LHCN-M2 (cell line): ENCODE measurements around the gene TMA7. TPM values are rescaled to one million over a fixed set of nuclear protein-coding genes. Genes with fewer than 3 reads are reported as not detected.
A peak's percentile ranks its signal among the peaks of the same experiment; 100 is the strongest.
"Not testable (repeated sequence)": the region's sequence is repeated elsewhere in the genome, so short reads cannot be mapped to it uniquely, and the experiment has no call there.

Experiments used
- DNase-seq: peaks from one replicate; pipeline ENCODE4 v3.0.0-alpha.2; 2012; ENCODE audit warnings: low read depth
- total RNA-seq: library from RNA; depleted of rRNA; stranded (reverse); fragments of >200 nt; gene quantifications from 2 replicates; pipeline ENCODE4 v1.2.3, GENCODE V29; 2014

Gene TMA7
- total RNA-seq, 1 experiment from 2014 or later = 406 TPM

DNA sequence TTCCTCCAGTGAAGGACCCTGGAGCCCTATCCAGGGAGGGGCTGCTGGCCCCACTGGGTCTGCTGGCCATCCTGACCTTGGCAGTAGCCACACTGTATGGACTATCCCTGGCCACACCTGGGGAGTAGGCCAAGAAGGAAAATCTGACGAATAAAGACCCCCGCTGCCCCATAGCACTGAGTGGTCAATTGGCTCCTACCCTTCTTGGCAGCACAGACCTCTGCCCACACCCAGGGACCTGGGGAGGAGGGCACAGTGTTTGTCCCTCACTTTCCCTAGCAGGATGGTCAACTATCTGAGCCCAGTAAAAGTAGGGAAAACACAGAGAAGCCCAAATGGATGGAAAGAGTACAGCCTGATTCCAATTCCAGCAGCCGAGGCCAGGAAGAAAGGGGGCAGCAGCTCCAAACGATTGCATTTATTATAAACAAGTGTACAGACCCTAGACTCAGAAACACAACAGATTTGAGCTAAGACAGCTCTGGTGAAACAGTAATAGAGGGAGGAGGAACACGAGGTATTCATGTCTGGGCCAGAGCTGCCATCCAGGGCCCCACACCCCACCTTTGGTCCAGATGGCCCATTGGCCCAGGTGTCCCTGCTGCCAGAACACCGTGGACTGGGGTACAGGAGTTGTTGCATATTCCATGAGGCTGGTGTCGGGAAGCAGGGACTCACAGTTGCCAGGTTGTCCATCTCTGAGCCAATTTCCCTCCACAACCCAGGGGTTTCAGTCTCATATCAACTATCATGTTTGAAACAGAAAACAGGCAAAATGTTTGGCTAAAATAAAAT, 27.6 kb downstream of the TMA7 start:
- no peak for DNase-seq

DNA sequence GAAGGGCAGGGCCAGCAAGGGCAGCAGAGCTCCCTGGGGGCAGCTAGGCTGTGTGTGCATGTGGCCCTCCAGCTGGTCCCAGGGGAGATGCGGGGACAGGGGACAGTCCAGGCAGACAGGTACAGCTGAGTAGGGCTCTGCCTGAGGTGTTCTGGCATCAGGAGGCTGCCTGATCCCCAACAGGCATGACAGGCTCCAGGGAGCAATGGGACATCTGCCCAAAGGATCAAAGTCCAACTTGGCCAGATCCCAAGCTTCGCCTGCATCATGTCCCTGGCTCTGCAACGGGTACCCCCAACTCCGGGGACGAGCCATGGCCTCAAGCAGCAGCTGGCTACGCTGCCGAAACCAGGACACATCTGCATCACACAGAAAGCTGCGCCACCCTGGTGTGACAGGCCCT, 28.3 kb downstream of the TMA7 start:
- DNase-seq = no peak

DNA sequence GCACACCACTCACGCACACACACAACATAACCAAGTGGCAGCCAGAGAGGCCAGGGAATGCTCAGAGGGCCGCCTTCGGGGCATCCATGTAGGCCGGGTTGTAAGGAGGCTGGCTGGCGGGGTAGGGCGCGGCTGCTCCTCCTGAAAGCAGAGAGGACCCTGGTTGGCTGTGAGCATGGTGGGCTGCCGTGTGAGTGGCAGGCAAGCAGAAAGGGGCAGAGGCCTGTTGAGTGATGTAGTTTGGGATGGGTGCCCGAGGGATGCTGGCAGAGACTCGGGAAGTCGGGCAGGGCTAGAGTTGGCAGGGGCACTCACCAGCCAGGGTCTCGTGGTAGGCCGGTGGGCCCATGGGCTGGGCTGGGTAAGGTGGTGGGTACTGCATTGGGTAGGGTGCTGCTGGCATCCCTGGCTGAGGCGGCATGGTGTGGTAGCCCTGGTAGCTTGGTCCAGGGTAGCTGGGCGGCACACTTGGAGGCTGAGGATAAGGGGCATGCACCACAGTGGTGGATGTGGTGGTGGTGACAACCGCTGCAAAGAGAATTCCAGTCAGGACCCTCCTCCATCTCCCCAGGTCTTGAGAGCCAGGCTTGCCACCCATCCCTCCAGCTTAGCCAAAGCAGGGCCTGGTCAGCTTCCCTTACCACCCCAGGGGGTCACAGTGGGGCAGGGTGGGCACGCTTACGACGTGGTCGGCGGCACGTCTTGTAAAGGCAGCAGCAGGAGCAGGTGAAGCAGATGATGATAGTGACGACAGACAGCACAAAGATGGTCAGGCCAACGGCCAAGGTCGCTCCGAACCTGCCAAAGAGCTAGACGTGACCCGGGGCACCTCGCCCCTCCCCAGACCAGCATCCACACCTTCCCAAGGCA, 29.2 kb downstream of the TMA7 start:
- DNase-seq = no peak

DNA sequence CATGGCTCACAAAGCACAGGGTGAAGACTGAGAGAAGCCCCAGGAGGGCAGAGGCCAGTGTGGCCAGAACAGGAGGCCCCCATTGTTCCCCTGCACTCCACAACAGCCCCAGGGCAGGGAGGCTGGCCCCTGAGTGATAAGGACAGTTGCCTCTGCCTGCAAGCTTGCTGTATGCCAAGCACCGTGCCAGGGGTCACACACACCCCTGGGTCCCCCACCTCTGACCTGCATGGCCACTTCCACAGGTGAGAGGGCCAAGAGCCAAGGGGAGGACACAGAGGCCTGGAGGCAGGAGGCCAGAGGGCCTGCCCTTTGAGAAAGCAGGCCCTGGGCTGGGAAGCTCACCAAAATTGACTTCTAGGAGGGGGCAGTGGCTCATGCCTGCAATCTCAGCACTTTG, 30.2 kb downstream of the TMA7 start:
- DNase-seq = no peak

DNA sequence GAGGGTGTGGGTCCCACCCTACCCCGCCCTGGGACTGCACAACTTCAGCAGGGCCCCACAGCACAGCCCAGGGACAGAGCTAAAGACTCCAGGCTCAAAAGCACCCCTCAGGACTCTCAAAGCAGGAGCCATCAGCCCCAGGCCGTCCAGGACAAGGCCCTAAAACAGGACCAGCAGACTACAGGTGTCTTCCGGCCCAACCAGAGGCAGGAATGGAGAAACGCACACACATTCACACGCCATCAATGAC, 32.5 kb downstream of the TMA7 start:
- no peak for DNase-seq

DNA sequence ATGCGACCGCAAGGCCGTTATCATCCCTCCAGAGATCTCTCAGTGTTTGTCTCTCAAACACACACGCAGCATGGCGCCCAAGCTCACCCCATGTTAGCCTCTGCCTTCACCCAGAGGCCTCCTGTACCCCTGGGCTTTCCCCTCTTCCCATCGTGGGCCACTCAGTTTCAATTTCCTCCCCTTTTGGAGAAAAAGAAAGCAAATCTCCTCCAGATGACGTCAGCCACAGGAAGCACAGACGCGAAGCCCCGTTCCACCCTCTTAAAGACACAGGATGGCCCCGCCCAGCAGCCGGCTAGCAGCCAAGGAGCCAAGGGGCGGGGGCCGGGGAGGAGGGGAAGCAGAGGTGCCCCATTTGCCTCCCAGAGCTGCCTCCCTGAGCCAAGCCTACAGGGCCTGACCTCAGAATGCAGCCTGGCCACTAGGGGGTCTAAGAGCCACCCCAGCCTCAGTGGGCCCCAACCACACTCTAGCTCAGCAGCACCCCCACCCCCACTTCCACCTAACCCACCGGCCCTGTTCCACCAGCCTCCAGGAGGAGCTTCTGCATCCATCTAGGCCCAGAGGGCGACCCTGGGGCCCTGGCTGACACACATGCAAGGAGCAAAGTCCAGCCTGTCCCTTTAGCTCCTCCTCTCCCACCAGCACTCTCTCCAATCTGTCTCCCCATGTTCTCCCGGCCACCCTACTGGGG, 33.0 kb downstream of the TMA7 start:
- peak; percentile 91 for DNase-seq

DNA sequence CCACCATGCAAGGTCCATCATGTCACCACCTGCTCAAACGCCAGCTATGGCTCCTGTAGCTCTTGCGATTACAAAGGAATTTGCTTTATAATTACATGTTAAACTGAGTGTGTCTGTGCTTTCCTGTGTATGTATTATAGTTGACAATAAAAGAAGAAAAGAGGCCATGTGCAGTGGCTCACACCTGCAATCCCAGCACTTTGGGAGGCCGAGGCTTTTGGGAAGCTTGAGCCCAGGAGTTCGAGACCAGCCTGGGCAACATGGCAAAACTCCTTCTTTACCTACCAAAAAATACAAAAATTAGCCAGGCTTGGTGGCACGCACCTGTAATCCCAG, 33.5 kb downstream of the TMA7 start:
- no peak for DNase-seq

DNA sequence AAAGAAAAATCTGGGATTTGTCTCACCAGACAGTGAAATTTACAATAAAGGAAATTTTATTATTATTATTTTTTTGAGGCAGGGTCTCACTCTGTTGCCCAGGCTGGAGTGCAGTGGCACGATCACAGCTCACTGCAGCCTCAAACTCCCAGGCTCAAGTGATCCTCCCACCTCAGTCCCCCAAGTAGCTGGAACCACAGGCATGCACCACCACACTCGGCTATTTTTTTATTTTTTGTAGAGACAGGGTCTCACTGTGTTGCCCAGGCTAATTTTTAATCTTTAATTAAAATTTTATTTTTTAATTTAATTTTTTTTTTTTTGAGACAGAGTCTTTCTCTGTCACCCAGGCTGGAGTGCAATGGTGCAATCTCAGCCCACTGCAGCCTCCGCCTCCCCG, 34.0 kb downstream of the TMA7 start:
- not testable (repeated sequence) for DNase-seq

DNA sequence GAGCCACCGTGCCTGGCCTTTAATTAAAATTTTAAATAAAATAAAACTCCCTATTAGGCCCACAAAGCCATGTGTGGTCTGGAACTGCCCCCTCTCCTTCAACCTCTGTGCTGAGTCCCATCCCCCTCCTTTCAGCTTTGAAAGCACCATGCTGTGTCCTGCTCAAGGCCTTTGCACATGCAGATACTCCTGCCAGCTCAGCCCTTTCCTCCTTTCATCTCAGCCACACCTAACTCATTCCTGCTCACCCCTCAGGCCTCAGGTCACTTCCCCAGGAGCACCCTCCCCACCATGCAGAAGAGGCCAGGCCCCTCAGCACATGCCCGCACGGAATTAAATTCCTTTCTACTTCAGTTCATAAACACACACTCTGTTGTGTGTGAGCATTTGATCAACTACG, 34.6 kb downstream of the TMA7 start:
- no peak for DNase-seq

DNA sequence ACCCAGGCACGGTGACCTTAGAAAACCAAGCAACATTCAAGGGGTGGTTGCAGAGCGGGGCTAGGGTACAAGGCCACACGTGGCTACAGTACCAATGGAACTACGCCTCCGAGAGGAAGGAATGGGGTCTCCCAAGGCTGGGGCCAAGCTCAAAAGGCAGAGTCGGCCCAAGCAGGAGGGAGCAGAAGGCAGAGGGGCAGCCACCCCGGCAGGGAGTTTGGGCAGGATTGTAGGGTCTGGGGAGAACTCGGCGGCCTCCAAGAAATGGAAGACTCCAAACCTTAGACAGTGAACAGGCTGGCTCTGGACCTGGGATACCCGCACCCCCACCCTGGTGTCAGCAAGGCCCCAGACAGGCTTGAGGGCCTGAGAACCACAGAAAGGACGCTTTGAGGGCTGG, 35.1 kb downstream of the TMA7 start:
- no peak for DNase-seq

DNA sequence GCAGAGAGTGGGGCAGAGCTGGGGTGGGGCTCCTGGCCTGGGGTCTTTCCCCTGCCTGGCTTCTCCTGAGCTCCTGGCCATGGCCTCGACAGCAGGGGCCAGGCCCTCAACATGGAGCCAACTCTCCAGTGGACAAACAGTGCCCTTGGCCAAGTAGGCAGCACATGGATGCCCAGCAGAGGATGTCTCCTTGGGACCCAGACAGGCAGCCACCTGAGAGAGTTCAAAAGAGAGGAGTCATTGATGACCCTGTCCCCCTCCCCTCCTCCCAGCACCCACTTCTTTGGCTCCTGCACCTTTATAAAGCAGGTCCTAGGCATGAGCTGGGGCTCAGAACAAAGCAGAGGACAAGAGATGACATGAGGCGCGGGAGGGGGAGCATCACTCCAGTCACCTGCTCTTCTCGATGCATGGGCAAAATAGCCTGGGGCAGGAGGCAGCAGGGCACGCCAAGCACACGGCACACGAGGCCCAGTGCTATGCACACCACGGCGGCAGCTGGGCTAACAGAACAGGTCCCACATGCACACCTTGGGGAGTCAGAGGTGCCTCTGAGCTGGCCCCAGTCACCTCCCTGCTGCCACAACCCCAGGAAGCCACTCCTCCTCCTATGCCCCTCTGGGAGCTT, 36.5 kb downstream of the TMA7 start:
- DNase-seq = no peak

DNA sequence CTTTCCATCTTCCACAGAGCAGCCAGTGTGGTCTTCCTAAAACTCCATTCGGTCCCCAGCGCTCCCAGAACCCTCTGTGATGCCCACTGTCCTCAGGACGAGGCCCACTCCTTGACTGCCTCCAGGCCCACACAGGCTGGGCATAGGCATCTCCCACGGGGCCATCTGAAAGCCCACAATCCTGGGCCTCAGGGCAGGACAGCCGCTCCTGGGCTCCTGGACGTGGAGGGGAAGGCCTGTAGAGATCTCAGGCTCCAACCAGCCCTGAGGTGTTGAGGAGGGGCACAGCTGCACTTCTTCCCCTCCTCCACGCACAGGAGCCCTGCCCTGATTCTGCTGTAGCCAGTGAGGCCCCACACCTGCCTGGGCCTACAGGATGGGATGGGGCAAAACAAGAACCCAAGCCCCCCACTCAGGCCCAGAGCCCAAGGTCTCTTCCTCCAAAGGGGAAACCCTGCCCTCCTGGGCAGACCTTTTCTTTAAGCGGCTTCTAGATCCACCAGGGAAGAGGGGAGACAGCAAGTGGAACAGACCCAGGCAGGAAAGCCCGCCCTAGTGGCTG, 38.0 kb downstream of the TMA7 start:
- DNase-seq = no peak

DNA sequence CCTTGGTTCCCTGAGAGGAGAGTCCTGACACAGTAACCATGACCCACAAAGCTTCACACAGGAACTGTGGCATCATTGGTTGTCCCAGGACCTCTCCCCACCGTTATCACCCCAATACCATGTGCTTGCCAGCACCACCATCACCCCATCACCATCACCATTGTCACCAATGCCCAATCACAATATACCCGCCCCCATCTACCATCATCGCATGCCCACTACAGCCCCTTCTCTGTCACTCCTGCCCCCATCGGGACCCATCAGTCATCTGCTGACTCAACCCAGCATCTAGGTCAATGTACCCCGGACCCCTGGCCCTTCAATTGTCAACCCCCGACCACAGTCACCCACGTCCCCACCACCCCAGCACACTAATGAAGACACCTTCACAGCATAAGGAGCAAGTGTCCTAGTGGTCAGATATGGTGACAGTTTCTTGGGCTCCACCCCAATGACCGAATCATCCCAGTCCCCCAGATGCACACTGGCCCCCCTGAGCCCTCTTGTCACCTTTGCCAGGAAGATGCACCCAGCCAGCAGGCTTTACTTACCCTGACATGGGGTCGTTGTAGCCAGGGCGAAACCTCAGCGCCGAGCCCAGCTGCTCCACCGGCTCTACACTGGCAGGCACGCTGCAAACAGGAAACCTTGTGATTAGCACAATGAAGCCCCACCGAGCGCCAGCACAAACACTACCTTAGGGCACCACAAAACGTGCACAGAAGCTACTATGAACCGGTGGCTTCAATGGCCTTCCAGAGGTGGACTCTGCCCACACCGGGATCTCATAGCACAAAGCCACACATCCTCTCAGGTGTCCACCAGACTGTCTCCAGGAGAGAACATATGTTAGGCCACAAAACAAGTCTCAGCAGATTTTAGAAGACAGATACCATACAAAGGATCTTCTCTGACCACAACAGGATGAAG, 38.8 kb downstream of the TMA7 start:
- no peak for DNase-seq

DNA sequence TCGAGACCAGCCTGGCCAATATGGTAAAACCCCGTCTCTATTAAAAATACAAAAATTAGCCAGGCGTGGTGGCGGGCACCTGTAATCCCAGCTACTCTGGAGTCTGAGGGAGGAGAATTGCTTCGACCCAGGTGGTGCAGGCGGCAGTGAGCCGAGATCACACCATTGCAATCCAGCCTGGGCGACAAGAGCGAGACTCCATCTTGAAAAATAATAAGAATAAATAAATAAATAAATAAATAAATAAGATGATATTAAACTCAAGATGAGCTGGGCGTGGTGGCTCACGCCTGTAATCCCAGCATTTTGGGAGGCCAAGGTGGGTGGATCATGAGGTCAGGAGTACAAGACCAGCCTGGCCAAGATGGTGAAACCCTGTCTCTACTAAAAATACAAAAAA, 40.8 kb downstream of the TMA7 start:
- DNase-seq = not testable (repeated sequence)

DNA sequence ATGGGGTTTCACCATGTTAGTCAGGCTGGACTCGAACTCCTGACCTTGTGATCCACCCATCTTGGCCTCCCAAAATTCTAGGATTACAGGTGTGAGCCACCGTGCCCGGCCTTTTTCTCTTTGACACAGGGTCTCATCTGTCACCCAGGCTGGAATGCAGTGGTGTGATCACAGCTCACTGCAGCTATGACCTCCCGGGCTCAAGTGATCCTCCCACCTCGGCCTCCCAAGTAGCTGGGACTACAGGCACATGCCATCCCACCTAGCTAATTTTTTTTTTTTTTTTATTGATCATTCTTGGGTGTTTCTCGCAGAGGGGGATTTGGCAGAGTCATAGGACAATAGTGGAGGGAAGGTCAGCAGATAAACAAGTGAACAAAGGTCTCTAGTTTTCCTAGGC, 42.8 kb downstream of the TMA7 start:
- DNase-seq = not testable (repeated sequence)

DNA sequence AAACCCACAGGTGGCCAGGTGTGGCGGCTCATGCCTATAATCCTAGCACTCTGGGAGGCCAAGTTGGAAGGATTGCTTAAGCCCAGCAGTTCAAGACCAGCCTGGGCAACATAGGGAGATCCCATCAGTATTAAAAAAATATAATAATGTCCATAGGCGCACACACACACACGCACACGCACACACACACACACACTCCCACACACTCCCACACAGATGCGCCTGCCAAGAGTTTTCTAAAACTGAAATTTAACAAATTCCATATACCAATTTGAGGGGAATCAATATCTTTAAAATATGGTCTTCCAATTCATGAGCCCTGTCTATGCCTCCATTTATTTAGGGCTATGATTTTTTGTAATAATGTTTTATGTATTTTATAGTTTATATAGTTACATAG, 46.9 kb downstream of the TMA7 start:
- no peak for DNase-seq

DNA sequence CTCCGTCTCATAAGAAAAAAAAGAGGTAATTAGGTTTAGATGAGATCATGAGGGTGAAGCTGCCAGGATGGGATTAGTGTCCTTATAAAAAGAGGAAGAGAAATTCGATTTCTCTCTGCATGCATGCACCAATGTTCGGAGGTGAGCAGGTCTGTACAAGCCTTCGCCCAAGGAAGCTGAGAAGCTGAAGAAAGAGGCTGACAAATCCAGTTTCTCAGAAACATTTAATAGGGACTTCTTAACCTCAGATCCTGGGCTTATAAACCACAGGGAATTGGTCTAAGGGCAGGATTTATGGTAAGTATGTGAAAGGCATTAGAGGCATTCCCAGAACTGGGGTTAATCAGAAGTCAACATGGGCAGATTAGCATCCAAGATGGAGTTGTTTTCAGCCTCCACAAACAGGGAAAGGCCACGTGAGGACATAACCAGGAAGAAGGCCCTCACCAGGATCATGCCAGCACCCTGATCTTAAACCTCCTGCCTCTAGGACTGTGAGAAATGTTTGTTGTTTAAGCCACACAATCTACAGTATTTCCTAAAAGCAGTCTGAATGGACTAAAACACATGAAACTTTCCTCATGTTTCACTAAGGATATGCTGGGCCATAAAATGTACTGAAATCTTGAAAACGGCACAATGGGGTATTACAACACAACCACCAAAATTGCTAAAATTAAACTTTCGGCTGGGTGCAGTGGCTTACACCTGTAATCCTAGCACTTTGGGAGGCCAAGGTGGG, 52.6 kb downstream of the TMA7 start:
- DNase-seq = no peak

DNA sequence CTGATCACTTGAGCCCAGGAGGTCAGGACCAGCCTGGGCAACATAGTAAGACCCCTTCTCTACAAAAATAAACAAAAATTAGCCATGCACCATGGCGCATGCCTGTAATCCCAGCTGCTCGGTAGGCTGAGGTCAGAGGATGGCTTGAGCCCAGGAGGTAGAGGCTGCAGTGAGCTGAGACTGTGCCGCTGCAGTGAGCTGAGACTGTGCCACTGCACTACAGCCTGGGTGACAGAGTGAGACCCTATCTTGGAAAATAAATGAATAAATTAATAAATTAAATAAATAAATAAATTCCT, 53.1 kb downstream of the TMA7 start:
- DNase-seq = no peak
